CD4-positive, alpha-beta T cell (primary cell): ENCODE measurements around the gene LPCAT1. TPM values are rescaled to one million over a fixed set of nuclear protein-coding genes. Genes with fewer than 3 reads are reported as not detected.

ENCODE experiments used
- ATAC-seq: fragments of 200-7000 bp; cut with Tn5 transposase; one replicate; pipeline ENCODE4 v1.10.0; 2022; ENCODE audit warnings: mild to moderate bottlenecking; ENCODE audit not compliant: poor library complexity
- CTCF ChIA-PET: fragments of 350-600 bp; sonication (Branson Sonifier 250); formaldehyde crosslinking; loops from one replicate; lab custom pipeline; 2021; ENCODE audit warnings: antibody characterized with exemption, inconsistent platforms; lab: Charles Lee
- POLR2A ChIA-PET: fragments of 350-600 bp; sonication (Branson Sonifier 250); formaldehyde crosslinking; loops from one replicate; lab custom pipeline; 2021; ENCODE audit warnings: antibody characterized with exemption, inconsistent platforms; lab: Charles Lee
- DNase-seq, 14 experiments: peaks; one replicate each; pipeline ENCODE4 v3.0.0-alpha.2; 2013 to 2020; ENCODE audit warnings: mixed read lengths in 2 of 14
- H3K27ac ChIP-seq, 2 donors: one replicate each; pipeline versions ENCODE4 v1.5.1 to v1.7.0; 2013; ENCODE audit warnings: low read length in 2 of 2, low read depth in 1 of 2, mild to moderate bottlenecking in 1 of 2
- H3K27me3 ChIP-seq, 2 experiments: 1 replicate in 1 of 2; 2 replicates in 1 of 2; pipeline versions ENCODE4 v1.6.1 to v1.7.0; 2013; ENCODE audit warnings: low read length in 2 of 2, control low read depth in 1 of 2, mild to moderate bottlenecking in 1 of 2, moderate library complexity in 1 of 2; ENCODE audit not compliant: insufficient read depth in 2 of 2, control insufficient read depth in 1 of 2
- H3K36me3 ChIP-seq: one replicate; pipeline ENCODE4 v1.6.1; 2013; ENCODE audit warnings: low read length, control low read depth; ENCODE audit not compliant: insufficient read depth
- H3K4me1 ChIP-seq: one replicate; pipeline ENCODE4 v1.6.1; 2013; ENCODE audit warnings: low read length, control low read depth; ENCODE audit not compliant: insufficient read depth
- H3K4me3 ChIP-seq: one replicate; pipeline ENCODE4 v1.5.1; 2013; ENCODE audit warnings: mild to moderate bottlenecking, low read length, moderate library complexity
- H3K9me3 ChIP-seq, 2 experiments: 1 replicate in 1 of 2; 2 replicates in 1 of 2; pipeline versions ENCODE4 v1.6.1 to v1.7.0; 2013; ENCODE audit warnings: low read length in 2 of 2, mild to moderate bottlenecking in 2 of 2, control low read depth in 1 of 2, moderate library complexity in 1 of 2; ENCODE audit not compliant: control insufficient read depth in 1 of 2, insufficient read depth in 1 of 2
- H3K27ac Mint-ChIP-seq: one replicate; pipeline ENCODE4 v1.8.0; 2020; ENCODE audit warnings: mixed read lengths
- H3K27me3 Mint-ChIP-seq: one replicate; pipeline ENCODE4 v1.8.0; 2021; ENCODE audit warnings: mixed read lengths
- H3K36me3 Mint-ChIP-seq: one replicate; pipeline ENCODE4 v1.8.0; 2021; ENCODE audit warnings: low read depth, mixed read lengths
- H3K4me1 Mint-ChIP-seq: one replicate; pipeline ENCODE4 v1.8.0; 2021; ENCODE audit warnings: low read depth, mixed read lengths
- H3K4me3 Mint-ChIP-seq: one replicate; pipeline ENCODE4 v1.8.0; 2020; ENCODE audit warnings: mild to moderate bottlenecking, mixed read lengths
- H3K9me3 Mint-ChIP-seq: one replicate; pipeline ENCODE4 v1.8.0; 2020; ENCODE audit warnings: mixed read lengths
- CTCF ChIP-seq: fragments of 200-600 bp; IDR thresholded peaks from one replicate; pipeline ENCODE4 v1.8.0; 2022; ENCODE audit warnings: antibody characterized with exemption, mild to moderate bottlenecking
- intact Hi-C, 2 experiments: fragments of 100-400 bp; cut with DNase I in 1 of 2; cut with micrococcal nuclease in 1 of 2; formaldehyde crosslinking; loops; one replicate each; pipeline versions ENCODE4 v1.15.1 to v1.9.0; 2023 to 2025; cut with DNase I, micrococcal nuclease
- total RNA-seq, 174 experiments: library from RNA in 2 of 174; stranded (reverse) in 2 of 174; gene quantifications; one replicate each; pipeline ENCODE4 v1.2.3 and lab custom pipeline; 2021 to 2026

The LPCAT1 gene
- total RNA-seq, 2 experiments from 2014 or later = 20.4 to 21.2 TPM

- TF ChIP-seq CTCF = no peak
- peaks cover 10% of the 10 kb centered on the region for H3K4me1 ChIP-seq
- Mint-ChIP-seq H3K9me3 (no peaks in the 10 kb centered on the region), H3K4me3 (peak overlapping the region; percentile 72), H3K36me3 (no peaks in the 10 kb centered on the region), H3K4me1 (peaks cover 23% of the 10 kb centered on the region), H3K27me3 (no peaks in the 10 kb centered on the region), H3K27ac (peak overlapping the region; percentile 89)
- H3K27me3 ChIP-seq = no peaks in the 10 kb centered on the region
- intact Hi-C loops = loop anchor here in 1 of 2 experiments (2.0 kb wide), 1 partner anchor 34 kb away; no protein-coding TSS in a partner anchor
- H3K4me3 ChIP-seq = peak overlapping the region; percentile 39
- ATAC-seq = peak; percentile 96
- H3K27ac ChIP-seq = peak overlapping the region; percentile 63 to 81
- no peaks in the 10 kb centered on the region for H3K36me3 ChIP-seq
- CTCF ChIA-PET = interaction anchor here (1.3 to 1.5 kb wide), 2 partner anchors 15 to 105 kb away, joined by 3 read pairs; no protein-coding TSS in a partner anchor
- H3K9me3 ChIP-seq = peaks cover 0 to 11% of the 10 kb centered on the region in 2 experiments
- POLR2A ChIA-PET = interaction anchor here (0.6 to 3.7 kb wide), 10 partner anchors 10 to 430 kb away, joined by 3 to 20 read pairs (median 4); partner anchors contain the start of gene LPCAT1
- DNase-seq = peak; percentile 53 to 91 (median 65)
These were observed 12.6 kb upstream of the LPCAT1 start for GRCh38 chr5:1536322-1536845.

- intact Hi-C loops = loop anchor here in 1 of 2 experiments (2.0 kb wide), 1 partner anchor 33 kb away; no protein-coding TSS in a partner anchor
- Mint-ChIP-seq H3K36me3 (no peaks in the 10 kb centered on the region), H3K27ac (peak overlapping the region; percentile 89), H3K27me3 (no peaks in the 10 kb centered on the region), H3K4me1 (peaks cover 23% of the 10 kb centered on the region), H3K4me3 (peak overlapping the region; percentile 72), H3K9me3 (no peaks in the 10 kb centered on the region)
- Histone ChIP-seq H3K4me3 (peak overlapping the region; percentile 39), H3K27ac (peak overlapping the region; percentile 63 to 81), H3K36me3 (no peaks in the 10 kb centered on the region), H3K27me3 (no peaks in the 10 kb centered on the region), H3K4me1 (peaks cover 10% of the 10 kb centered on the region), H3K9me3 (peaks cover 0 to 11% of the 10 kb centered on the region in 2 experiments)
- no peak for TF ChIP-seq CTCF
- ChIA-PET CTCF (interaction anchor here (1.3 to 1.5 kb wide), 2 partner anchors 15 to 105 kb away, joined by 3 read pairs; no protein-coding TSS in a partner anchor), POLR2A (interaction anchor here (0.6 to 3.7 kb wide), 11 partner anchors 8 to 430 kb away, joined by 3 to 20 read pairs (median 3); partner anchors contain the start of gene LPCAT1)
- peak; percentile 2 for ATAC-seq
- peak in 3 of 14 experiments; percentile 42 to 51 (median 44) for DNase-seq
These were observed 11.9 kb upstream of the LPCAT1 start for GRCh38 chr5:1535646-1536045.

- no peaks in the 10 kb centered on the region for H3K9me3 Mint-ChIP-seq
- no peak overlapping the region for H3K4me3 ChIP-seq
- H3K9me3 ChIP-seq = no peaks in the 10 kb centered on the region
- CTCF ChIA-PET = interaction anchor here (1.7 kb wide), 1 partner anchor 113 kb away, joined by 7 read pairs; no protein-coding TSS in a partner anchor
- POLR2A ChIA-PET = no interaction called here
- no peak overlapping the region for H3K4me3 Mint-ChIP-seq
- intact Hi-C loops = no loop called here
- no peaks in the 10 kb centered on the region for H3K27me3 Mint-ChIP-seq
- ATAC-seq = no peak
- no peak overlapping the region for H3K27ac Mint-ChIP-seq
- no peaks in the 10 kb centered on the region for H3K36me3 ChIP-seq
- no peak overlapping the region for H3K27ac ChIP-seq
- H3K27me3 ChIP-seq = no peaks in the 10 kb centered on the region
- peaks cover 10% of the 10 kb centered on the region for H3K4me1 ChIP-seq
- peaks cover 23% of the 10 kb centered on the region for H3K4me1 Mint-ChIP-seq
- H3K36me3 Mint-ChIP-seq = no peaks in the 10 kb centered on the region
- DNase-seq = no peak
- TF ChIP-seq CTCF = no peak
These were observed 8.6 kb upstream of the LPCAT1 start for GRCh38 chr5:1532384-1532783.
